AG08395 (cell line): Measurements from ENCODE around the gene RAB8B.
A peak's percentile ranks its signal among the peaks of the same experiment; 100 is the strongest.

ENCODE experiments used
- DNase-seq: peaks from one replicate; pipeline ENCODE4 v3.0.0; 2012; ENCODE audit warnings: mixed read lengths, low spot score

Gene RAB8B

DNA sequence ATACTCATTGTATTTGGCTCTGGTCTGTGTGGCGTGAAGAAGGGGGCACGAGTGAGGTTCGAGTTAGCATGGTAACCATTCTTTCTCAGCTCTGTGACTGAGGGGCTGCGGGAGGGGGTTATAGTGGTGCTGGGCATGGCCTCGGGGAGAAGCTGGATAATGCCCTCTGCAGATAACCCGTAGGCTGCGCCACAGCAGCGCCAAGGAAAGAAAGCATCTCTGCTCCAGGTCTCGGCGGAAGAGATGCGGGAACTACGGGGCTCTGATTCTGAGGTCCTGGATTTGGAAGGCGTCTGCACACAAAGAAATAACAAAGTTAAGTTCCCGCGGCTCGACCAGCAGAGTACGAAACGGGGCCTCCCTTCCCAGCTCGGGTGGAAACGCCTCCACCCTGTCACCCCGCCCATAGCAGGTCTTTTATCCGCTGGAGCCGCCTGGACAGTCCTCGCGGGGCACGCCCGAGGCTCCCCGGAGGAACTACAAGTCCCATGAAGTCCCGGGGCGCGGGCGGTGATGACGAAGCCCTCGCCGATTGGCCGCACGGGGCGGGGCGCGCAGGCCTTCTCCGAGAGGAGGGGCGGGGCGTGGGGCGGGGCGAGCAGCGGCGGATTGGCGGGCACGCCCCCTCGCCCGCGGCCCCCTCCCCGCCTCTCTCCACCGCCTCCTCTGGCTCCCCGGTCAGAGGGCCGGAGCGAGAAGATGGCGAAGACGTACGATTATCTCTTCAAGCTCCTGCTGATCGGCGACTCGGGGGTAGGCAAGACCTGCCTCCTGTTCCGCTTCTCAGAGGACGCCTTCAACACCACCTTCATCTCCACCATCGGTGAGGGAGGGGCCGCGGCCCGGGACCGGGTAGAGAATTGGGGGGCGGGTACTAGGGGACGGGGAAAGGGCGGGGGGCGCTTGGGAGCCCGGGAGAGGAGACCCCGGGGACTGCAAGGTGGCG is at the start of gene RAB8B:
Gene RAB8B, plus strand, starts transcription at position 681 of the 946 bp plus-strand sequence. Its CDS starts 19 bp downstream, at position 700.
- peak; percentile 97 for DNase-seq

- no peak for DNase-seq
Observed at GRCh38 chr15:63140936-63141335, 48.5 kb upstream of the RAB8B start.

DNA sequence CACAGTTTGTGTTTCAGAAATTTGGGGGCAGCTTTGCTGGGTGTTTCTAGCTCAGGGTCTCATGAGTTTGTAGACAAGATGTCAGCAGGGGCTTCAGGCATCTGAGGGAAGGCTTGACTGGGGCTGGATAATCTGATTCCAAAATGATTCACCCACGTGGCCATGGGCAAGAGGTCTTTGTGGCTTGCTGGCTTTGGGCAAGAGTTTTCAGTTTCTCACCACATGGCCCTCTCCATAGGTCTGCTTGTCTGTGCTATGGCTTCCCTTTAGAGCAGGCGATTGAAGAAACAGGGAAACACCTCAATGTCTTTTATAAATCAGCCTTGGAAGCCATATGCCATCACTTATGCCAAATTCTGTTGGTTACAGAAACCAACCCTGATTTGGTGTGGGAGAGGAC is 44.0 kb upstream of the RAB8B start:
- DNase-seq: no peak

- DNase-seq: no peak
Observed at GRCh38 chr15:63146684-63147083, 42.7 kb upstream of the RAB8B start.

DNA sequence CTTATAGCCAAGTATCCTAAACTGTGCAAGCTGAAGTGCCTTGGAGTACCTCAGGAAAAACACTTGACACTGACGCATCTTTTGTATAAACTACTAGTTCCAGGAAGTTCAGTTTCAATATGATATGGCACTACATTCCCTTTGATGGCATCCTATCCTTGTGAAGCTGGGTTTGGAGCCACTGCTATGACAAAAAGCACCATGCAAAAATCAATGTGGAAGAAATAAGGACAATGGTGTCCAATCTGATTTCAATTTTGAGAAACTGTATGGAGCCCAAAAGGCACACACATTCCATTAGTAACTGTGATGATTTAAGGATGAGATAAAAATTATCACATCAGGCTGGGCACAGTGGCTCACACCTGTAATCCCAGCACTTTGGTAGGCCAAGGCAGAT is 37.7 kb upstream of the RAB8B start:
- no peak for DNase-seq

DNA sequence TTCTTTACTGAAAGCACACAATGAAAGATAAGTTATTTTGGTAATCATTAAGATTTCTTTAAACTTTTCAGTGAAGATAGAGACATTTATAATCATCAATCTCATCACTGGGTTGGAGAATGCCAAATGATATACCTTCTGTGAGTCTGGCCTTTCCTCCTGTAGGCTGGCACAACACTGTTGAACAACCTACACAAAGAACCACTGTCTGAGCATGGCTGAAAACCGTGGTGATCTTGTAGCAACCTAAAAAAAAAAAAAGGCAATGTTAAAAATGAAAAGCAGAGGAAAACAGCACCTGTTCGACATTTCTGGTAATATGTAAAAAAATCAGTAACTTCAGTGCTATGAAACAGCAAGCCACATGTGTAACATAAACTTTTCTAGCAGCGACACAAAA is 33.9 kb upstream of the RAB8B start:
- no peak for DNase-seq

- no peak for DNase-seq
Observed at GRCh38 chr15:63156086-63156710, 33.2 kb upstream of the RAB8B start.

DNA sequence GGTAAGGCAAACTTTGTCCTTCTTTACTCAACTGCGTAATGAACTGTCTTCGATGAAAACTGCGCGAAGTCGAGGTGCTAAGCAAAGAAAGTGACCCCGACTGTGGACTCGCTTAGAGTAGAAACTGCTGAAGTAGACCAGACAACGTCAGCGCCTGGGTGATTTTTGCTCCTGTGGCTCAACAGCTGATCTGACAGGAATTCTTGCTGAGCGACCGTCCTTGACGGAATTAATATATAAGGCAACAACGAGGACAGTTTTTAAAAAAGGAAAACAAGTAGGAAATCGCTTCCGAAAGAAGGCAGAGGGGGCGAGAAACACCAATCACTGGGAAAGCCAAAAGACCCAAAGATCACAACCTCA is 32.7 kb upstream of the RAB8B start:
- DNase-seq: peak; percentile 34

DNA sequence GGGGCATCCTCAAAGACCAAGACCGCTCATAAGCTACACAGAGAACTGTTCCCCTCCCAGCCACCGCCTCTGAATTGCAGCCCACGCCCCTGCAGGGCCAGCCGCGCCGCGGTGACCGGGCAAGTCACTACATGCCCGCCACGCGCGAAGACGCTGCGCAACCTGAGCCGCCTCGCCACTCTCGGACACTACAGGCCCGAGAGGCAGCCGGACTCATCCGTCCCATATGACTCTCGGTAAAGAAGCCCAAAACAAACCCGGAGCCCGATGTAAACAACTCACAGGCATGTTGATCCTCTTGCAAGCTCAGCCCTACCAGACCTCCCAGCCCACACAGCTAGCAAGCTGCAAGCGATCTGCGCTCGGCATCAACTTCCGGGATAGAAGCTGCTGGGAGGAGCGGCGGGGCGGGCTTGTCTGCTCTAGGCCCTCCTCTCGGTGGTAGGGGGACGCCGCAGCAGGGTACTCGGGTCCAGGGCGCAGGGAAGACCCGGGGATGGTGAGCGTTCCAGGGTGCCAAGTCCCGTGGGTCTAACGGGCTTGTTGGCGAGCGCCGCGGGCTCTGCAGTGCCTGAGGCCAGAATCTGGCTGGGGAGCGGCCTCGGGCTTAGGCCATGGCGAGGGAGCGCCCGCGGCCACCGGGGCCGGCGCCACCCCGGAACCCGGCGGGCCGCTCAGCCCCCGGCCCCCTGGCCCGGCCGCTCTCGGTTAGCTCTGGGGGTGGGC is 32.1 kb upstream of the RAB8B start, which contains the start of gene RPS27L:
Gene RPS27L, minus strand, starts transcription at position 360 of the 726 bp plus-strand sequence. Its CDS starts 72 bp downstream, at position 288.
- DNase-seq: peak; percentile 85

DNA sequence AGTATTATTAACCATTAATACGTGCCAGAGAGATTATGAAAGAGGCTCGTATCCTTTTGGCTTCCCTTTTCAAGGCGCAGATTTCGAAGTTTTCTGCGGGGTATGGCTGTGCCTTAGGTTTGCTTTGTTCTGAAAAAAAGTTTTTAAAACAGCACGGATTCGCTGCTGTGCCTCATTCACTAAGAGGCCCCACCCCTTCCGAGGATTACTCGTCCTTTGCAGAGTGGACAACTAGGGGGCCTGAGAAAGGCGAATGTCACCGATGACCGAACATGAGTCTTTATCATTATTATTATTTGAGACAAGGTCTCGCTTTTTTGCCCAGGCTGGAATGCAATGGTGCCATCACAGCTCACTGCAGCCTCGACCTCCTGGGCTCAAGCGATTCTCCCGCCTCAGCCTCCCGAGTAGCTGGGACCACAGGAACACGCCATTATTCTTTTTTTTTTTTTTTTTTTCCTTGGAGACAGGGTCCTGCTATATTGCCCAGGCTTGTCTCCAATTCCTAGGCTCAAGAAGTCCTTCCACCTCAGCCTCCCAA is 31.4 kb upstream of the RAB8B start:
- DNase-seq: peak; percentile 83

DNA sequence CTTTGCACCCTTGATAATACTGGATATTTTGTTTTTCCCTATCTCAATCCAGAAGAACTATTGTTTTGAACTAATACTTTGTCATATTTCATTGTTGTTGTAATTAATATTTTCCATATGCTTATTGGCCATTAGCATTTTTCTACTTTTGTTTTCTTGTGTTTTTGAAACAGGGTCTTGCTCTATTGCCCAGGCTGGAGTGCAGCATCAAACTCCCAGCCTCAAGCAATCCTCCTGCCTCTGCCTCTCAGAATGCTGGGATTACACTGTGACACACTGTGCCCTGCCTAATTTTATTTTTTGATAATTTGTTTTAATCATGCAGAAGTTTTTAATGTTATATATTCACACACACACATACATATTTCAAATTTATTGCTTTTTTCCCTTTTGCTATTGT is 28.8 kb upstream of the RAB8B start:
- DNase-seq: no peak

DNA sequence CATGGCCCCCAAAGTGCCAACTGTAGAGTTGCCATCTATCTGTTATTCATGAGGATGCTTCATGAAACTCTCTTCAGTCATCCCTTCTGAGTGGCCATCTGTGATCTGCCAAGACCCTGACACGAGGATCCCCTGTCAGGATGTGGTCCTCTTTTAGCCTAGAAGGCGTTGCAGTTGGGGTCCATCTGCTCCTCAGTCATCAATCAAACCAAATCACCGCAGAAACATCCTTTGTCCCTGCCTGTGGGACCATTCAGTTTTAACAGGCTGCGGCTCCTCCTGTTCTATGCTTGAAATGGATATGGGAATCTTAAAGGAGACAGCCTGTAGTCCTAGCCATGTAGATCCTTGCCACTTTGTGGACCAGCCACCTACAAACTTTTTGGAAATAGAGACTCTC is 26.2 kb upstream of the RAB8B start:
- no peak for DNase-seq

DNA sequence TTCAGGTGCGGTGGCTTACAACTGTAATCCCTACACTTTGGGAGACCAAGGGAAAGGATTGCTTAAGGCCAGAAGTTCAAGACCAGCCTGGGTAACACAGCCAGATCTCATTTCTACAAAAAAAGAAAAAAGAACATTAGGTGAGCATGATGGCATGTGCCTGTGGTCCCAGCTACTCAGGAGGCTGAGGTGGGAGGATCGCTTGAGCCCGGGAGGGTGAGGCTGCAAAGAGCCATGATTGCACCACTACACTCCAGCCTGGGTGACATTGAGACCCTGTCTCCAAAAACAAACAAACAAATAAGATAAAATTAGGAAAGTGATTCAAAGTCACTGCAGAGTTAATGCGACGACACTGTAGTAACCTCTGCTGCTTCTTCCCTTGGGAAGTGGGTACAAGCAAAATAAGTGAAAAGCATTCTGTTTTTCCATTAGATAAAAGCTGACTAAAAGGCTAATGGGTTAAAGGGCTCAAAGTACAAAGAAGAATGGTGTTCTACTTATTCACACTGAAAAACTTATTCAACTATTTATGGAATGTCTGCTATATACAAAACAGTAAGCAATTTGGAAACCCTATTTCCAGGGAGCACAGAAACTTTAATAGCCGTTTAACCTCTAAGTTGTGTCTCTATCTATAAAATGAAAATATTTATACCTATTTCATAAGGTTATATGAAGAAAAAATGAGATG is 24.1 kb upstream of the RAB8B start:
- no peak for DNase-seq

GRCh38 chr15:63166219-63166618 is 23.2 kb upstream of the RAB8B start:
- no peak for DNase-seq

DNA sequence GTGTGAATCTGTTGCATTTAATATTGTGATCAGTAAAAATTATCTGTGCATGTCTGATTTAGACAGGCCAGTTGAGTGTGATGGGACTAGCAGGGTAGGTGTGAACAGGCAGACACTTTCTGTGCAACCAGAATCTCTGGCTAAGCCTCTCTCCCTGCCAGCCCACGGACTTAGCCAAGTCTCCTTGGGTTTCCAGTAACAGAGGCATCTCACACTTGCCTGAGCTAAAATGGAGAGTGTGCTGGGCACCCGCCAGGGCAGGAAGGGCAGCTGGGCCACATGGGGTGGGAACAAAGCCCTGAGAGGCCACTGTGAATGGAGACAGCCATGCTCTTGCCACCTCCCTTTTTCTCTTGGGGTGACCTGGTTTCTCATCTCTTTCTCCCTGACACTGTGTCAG is 19.6 kb upstream of the RAB8B start:
- no peak for DNase-seq

DNA sequence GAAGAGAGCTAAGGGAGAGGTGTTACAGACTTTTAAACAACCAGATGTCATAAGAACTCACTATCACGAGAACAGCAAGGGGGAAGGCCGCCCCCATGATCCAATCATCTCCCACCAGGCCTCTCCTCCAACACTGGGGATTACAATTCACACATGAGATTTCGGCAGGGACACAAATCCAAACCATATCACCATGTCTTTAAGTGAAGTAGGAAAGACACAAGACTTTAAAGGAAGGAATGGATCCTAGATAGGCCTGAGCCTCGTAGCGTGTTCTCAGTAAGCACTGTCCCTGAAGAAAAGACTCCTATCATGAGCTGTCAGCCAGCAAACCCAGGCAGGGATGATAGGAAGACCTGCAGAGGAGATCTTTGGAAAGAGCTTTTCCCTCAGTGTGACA is 17.0 kb upstream of the RAB8B start:
- DNase-seq: no peak

- no peak for DNase-seq
Observed at GRCh38 chr15:63172851-63173451, 16.5 kb upstream of the RAB8B start.

GRCh38 chr15:63176302-63176701 is 13.1 kb upstream of the RAB8B start:
- DNase-seq: no peak

DNA sequence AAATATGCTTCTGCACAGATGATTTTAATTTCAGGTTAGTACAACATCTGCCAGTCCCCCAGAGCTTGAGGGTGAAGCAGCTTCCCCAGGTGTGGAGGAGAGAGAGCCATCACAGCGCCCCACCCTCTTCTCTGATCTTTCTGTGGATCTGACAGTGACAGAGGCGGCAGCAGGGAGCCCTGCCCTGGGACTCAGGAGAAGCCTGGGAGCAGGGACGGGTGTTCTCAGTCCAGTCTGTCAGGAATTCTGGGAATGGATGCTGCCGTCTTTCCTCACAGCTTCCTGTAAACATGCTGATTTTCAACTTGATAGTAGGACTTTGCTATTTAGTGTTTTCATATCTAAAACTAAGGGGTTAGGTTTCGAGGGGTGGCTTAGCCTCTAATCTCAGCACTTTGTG is 11.4 kb upstream of the RAB8B start:
- no peak for DNase-seq

GRCh38 chr15:63180746-63181145 is 8.7 kb upstream of the RAB8B start:
- DNase-seq: no peak

DNA sequence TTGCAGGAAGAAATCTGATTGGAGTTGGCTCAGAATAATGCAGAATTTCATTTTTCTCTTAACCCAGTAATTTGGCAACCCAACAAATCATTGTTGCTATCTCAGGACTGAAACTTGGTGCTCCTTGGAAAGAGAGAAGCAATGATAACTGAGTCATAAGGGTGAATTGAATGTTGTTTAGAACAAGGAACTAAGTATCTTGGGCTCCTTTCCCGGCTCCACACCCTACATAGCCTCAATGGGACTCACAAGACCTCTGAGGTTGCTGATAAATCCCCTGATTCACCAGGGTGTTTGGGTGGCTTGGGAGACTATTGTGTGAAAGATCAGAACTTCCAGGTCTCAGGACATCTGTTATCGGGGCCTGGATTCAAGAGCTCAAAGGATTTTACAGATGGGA is 7.8 kb upstream of the RAB8B start:
- DNase-seq: no peak
